Epithelial cell of proximal tubule (primary cell): ENCODE data around the gene HIBADH. TPM values are rescaled to one million over a fixed set of nuclear protein-coding genes. Genes with fewer than 3 reads are reported as not detected.

Experiments
- DNase-seq: peaks from one replicate; pipeline ENCODE4 v3.0.0-alpha.2; 2011; ENCODE audit warnings: low read depth
- H3K4me3 ChIP-seq: 2 replicates; pipeline ENCODE4 v1.5.1; 2011; ENCODE audit warnings: low read depth, mild to moderate bottlenecking, low read length
- CTCF ChIP-seq: conservative IDR thresholded peaks from 2 replicates; pipeline ENCODE4 v1.5.1; 2012; ENCODE audit warnings: low read depth, mild to moderate bottlenecking, low read length
- total RNA-seq: library from RNA; depleted of rRNA; stranded (reverse); fragments of >200 nt; gene quantifications from 2 replicates; pipeline ENCODE4 v1.2.3, GENCODE V29; 2015

Gene HIBADH
- total RNA-seq, 1 donor from 2014 or later = 49.5 TPM

GRCh38 chr7:27627146-27627545 lies 35.5 kb downstream of the HIBADH start:
- no peak for TF ChIP-seq CTCF
- DNase-seq = no peak
- H3K4me3 ChIP-seq = no peak overlapping the region

- no peak for TF ChIP-seq CTCF
- H3K4me3 ChIP-seq = no peak overlapping the region
- DNase-seq = no peak
Measured at GRCh38 chr7:27619492-27619891, 43.2 kb downstream of the HIBADH start.

- DNase-seq = no peak
- H3K4me3 ChIP-seq = no peak overlapping the region
- no peak for TF ChIP-seq CTCF
Measured at GRCh38 chr7:27617651-27618381, 44.9 kb downstream of the HIBADH start.

- H3K4me3 ChIP-seq = no peak overlapping the region
- TF ChIP-seq CTCF = no peak
- no peak for DNase-seq
Measured at GRCh38 chr7:27616914-27617548, 45.7 kb downstream of the HIBADH start.

GRCh38 chr7:27616186-27616491 lies 46.5 kb downstream of the HIBADH start:
- no peak overlapping the region for H3K4me3 ChIP-seq
- no peak for TF ChIP-seq CTCF
- no peak for DNase-seq

GRCh38 chr7:27615420-27616185 lies 47.1 kb downstream of the HIBADH start:
- TF ChIP-seq CTCF = no peak
- DNase-seq = no peak
- no peak overlapping the region for H3K4me3 ChIP-seq
